GM18526 (cell line): ENCODE results near the gene RAP1A.

ENCODE experiments used
- POLR2A ChIP-seq: IDR thresholded peaks from 3 replicates; pipeline ENCODE4 v1.6.1; 2011; ENCODE audit not compliant: insufficient read length; ENCODE audit errors: extremely low read depth

Gene RAP1A

DNA sequence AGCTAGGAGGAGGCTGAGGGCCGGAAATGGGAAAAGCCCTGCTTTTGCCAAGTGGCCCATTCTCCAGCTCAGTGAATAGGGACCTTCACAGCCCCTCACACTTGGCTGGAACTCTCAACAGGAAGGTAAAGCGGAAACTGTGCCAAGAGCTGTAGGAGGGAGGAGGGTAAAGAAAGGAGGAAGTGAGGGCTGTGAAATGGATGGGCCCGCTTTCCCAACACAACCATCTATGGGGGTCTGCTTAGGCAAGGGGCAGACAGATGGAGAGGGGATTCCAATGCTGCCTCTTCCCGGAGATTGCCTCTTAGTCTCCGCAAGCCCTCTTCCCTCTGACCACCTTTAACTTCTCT, 114.4 kb downstream of the RAP1A start:
- TF ChIP-seq POLR2A = no peak

- TF ChIP-seq POLR2A = no peak
Observed at GRCh38 chr1:111734426-111734825, 114.8 kb downstream of the RAP1A start.

- TF ChIP-seq POLR2A = no peak
Observed at GRCh38 chr1:111734856-111735255, 115.3 kb downstream of the RAP1A start.

DNA sequence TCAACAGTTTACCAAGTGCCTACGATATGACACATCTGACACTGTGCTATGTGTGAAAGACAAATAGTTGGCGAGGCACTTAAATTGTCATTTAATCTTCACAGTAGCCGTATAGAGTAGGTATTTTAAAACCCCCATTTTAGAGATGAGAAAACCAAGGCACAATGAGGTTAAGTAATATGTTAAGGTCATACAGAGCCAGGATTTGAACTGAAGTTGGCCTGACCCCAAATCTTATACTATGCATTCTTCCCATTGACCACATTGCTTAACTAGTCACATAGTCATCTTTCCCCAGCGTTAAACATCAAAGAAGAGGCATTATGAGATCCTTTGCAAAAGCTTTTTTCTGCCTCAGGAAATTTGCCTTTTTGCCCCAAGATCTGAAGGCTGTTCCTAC, 115.7 kb downstream of the RAP1A start:
- no peak for TF ChIP-seq POLR2A

DNA sequence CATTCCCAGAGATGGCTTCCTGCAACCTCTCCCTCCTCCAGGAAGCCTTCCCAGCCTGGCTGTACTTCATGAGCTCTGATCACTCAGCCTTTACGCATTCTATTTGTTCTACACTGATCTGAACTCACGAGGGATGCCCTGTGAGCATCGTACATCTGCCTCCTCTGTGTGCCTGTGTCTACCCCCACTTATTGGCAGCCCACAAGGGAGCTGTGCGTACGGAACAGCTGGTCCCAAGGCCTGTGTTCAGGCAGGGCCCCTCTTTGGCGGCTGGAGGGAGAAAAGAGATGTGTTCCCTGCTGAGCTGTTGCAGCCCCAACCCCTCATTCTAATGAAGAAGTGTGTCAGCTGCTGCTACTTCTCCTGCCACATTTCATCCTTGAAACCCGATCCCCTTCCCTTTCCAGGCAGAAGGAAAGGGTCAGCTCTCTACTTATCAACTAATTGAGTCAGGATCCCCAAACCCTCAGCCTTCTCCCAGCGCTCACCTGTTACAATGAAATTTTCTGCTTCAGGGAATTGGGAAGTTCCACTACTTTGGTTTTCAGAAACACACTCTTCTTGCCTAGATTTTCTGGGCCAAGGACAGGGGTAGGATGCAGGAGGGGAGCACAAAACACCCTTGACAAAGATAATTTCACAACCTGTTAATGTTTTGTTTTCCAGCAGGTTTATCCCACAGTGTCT, 116.4 kb downstream of the RAP1A start:
- TF ChIP-seq POLR2A = no peak

DNA sequence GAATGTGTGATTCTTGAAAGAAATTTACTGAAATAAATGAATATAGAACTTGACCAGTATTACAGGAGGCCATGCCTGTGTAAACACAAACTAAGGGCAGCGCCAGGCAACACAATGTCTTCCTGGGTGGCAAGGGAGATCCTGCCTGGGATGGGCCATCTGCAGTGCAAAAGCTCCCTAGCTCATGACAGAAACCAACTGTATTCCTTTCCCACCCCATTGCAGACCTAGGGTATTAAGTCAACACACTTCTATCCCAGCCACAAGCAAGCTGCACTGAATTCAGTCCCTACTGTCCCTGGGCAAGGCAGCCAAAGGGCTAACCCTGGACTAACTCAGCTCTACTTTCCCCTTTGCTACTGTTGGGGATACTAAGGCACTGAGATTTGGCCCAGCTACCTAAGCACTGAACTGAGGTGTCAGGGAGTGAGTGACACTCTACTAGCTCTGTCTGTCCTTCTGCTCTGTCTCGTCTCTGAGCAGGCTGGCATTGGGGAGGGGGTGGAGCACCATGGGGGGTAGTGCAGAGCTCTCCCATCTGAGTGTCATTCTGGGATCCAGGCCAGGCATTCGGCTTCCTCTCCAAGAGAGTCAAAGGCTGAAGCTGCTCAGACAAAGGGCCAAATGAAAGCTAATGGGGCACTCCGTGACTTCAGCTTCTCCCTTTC, 117.1 kb downstream of the RAP1A start:
- no peak for TF ChIP-seq POLR2A

DNA sequence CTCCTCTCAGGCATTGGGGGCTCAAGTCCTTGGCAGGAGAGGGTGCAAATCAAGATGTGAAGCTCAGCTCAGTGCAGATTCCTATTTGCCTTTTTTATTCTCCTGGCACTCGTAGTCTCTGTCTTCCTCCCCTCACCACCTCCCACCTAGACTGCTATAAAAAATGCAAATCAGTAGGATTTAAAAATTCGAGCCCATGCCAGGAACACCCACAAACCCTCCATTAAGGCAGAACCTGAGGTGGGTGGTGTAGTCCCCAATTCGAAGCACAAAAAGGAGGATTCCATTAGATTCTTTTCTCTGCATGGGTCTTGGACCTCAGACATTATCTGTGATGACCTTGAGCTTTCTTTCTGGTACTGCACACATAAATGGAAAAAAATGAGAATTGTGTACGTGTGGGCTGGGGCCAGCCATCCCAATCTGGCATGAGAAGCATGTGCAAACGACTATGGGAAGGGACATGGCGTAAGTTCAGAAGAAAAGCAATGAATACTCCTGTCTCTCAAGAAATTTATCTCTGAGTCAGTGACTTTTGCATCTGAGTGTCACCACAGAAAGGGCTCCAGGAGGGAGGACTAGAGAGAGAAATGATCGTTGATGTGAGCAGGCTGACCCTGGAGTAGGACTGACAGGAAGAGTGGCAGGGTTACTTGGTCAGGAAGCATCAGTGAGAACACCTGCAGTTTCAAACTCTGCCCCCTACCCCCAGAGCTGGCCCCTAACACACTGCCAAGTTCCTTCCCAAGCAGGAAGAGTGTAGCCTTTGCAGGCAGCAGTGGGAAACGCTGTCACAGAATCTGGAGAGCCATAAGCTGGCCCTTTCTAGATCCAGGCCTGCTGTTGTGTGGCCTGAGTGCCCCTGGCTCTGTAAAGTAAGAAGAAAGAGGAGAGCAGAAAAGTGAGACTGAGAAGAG, 117.9 kb downstream of the RAP1A start:
- TF ChIP-seq POLR2A = no peak

GRCh38 chr1:111738133-111738435, 118.5 kb downstream of the RAP1A start:
- TF ChIP-seq POLR2A = no peak

DNA sequence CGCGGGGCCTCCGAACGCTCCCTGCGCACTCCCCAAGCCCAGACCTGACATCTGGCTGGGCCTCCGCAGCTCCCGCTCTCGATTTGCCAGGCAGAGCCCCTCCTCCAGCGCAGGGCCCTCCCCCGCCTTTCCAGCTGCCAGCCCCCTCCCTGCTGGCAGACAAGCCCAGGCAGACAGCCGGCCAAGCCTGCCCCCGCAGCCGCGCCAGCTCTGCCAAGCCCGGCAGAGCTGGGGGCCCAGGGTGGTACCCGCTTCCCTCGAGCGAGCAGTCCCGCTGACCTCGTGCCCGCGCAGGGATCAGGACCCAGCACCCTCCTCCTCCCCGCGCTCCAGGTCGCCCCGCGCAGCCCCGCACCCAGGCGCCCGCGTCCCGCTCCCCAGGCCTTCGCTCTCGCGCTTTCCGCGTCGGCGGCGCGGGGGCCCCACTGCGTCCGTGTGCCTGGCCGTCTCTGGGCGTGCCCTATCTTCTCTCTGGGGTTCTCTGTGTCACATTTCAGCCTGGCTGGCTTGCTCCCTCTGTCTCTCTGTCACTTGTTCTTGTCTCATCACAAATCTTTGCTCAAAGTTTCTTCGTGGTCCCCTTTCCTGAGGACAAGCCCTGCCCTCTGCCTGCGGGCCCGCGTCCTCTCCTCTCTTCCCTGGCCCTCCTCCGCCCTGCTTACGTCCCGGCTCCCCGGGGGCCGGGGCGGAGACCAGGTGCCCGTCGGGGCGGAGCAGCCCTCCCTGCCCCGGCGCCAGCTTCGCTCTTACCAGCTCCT, 119.0 kb downstream of the RAP1A start:
- peak; percentile 58 for TF ChIP-seq POLR2A

DNA sequence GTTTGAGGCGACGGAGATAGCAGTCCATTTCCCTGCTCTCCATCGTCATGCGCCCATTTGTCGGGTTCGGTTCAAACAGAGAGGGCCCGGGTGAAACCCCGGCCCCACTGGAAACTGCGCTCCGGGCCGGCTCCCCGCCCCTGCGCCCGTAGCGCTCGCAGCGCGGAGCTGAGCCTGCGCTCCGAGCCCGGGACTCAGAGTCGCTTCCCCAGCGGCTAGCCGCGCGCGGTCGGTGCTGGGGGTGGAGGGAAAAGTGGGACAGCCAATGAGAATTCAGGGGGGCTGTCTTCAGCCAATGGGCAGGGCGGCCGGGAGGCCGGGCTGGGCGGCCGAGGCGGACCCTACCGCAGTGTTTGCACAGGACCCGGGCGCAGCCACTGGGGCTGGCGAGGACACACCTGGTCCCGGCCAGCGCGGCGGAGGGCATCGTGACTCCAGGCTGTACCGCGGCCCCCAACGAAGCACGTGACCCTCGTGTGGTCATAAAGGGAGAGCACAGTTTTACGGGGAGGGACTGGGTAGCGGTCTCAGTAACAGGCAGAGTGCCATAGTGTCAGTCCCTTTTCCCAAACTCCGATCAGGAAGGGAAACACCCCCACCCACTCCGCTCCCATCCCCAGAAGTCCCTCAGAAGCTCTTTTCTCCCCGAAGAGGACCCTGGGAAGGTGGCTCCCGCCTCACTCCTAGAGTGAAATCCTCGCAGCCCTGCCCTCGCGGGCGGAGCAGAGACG, 119.8 kb downstream of the RAP1A start, which contains the start of gene INKA2:
Gene INKA2, minus strand, starts transcription at position 202 of the 731 bp plus-strand sequence. Its CDS starts 153 bp downstream, at position 49.
- peak; percentile 66 for TF ChIP-seq POLR2A

DNA sequence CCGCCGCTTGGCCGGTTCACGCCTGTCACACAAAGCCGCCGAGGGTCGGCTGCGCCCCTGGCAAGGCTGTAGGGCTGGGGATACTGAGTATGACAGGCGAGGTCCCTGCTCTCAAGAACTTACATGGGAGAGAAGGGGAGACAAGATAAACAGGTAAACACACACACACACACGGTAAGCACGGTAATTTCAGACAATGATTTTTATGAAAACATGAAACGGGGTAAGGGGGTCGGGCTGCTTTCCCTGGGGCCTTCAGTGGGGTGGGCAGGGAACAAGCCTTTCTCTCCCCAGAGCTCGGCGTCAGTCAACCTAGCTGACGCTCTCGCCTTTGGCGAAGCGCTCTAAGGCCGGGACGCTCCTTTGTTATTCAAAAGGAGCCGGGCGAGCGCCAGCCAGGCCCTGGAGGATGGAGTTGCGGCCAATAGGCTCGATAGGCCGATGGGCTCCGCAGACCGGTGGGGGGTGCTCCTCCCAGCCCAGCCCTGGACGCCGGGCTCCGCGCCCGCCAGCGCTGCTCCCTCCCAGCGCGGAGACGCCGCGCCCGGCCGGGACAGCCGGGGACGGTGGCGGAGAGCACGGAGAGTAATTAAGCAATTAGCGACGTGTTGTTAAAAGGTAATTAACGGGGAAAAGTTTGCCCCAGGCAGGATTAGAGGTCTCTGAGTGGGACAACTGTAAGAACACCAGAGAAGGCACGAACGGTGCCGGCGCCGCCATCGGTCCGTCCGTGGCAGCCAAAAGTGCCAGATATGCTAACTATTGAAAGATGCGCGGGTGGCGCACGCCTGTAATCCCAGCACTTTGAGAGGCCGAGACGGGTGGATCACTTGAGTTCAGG, 120.6 kb downstream of the RAP1A start:
- TF ChIP-seq POLR2A = no peak

- no peak for TF ChIP-seq POLR2A
Observed at GRCh38 chr1:111742938-111743549, 123.5 kb downstream of the RAP1A start.

GRCh38 chr1:111743679-111744101, 124.1 kb downstream of the RAP1A start:
- no peak for TF ChIP-seq POLR2A
